Neural cell (in vitro differentiated cells): Measurements from ENCODE around the gene UNCX. TPM values are rescaled to one million over a fixed set of nuclear protein-coding genes. Genes with fewer than 3 reads are reported as not detected.
"Not testable (repeated sequence)": the region's sequence is repeated elsewhere in the genome, so short reads cannot be mapped to it uniquely, and the experiment has no call there.

ENCODE experiments used
- H2AFZ ChIP-seq: fragments of 200-600, 300-800 bp; sonication (generic), shearing (Covaris generic); 2 replicates; pipeline ENCODE4 v1.6.0; 2014; ENCODE audit warnings: low read depth, mild to moderate bottlenecking, antibody characterized with exemption, low read length, moderate library complexity
- H3F3A ChIP-seq: fragments of 200-600 bp; shearing (Covaris generic); 2 replicates; pipeline ENCODE4 v1.6.1; 2016; ENCODE audit warnings: mild to moderate bottlenecking, moderate library complexity, mixed read lengths, antibody characterized with exemption, low read length; ENCODE audit not compliant: insufficient read depth, poor library complexity, severe bottlenecking
- H3K27ac ChIP-seq: fragments of 200-600, 300-800 bp; sonication (generic), shearing (Covaris generic); 2 replicates; pipeline ENCODE4 v1.5.1; 2014; ENCODE audit warnings: mild to moderate bottlenecking, low read length, moderate library complexity
- H3K27me3 ChIP-seq: fragments of 300-800, 200-600 bp; sonication (generic), shearing (Covaris generic); 2 replicates; pipeline ENCODE4 v1.6.0; 2014; ENCODE audit warnings: mild to moderate bottlenecking, low read depth, low read length, moderate library complexity; ENCODE audit not compliant: insufficient read depth
- H3K36me3 ChIP-seq: fragments of 300-800, 200-600 bp; sonication (generic), shearing (Covaris generic); 2 replicates; pipeline ENCODE4 v1.5.1; 2014; ENCODE audit warnings: mild to moderate bottlenecking, antibody characterized with exemption, low read length, moderate library complexity; ENCODE audit not compliant: insufficient read depth
- H3K4me2 ChIP-seq: fragments of 300-800, 200-600 bp; sonication (generic), shearing (Covaris generic); 2 replicates; pipeline ENCODE4 v1.6.0; 2014; ENCODE audit warnings: mild to moderate bottlenecking, low read length
- H3K4me3 ChIP-seq: fragments of 300-800, 200-600 bp; sonication (generic), shearing (Covaris generic); 2 replicates; pipeline ENCODE4 v1.5.1; 2014; ENCODE audit warnings: mild to moderate bottlenecking, low read length, moderate library complexity
- H3K79me2 ChIP-seq: fragments of 200-600 bp; shearing (Covaris generic); replicated peaks from 2 replicates; pipeline ENCODE4 v1.6.0; 2014; ENCODE audit warnings: mild to moderate bottlenecking, low read length, moderate library complexity; ENCODE audit not compliant: insufficient read depth
- H3K9ac ChIP-seq: fragments of 300-800, 200-600 bp; sonication (generic), shearing (Covaris generic); 2 replicates; pipeline ENCODE4 v1.6.1; 2016; ENCODE audit warnings: mild to moderate bottlenecking, low read length, mixed read lengths
- H3K9me2 ChIP-seq: fragments of 200-600 bp; shearing (Covaris generic); 2 replicates; pipeline ENCODE4 v1.6.1; 2016; ENCODE audit warnings: mild to moderate bottlenecking, low read length, mixed read lengths; ENCODE audit not compliant: insufficient read depth
- H3K9me3 ChIP-seq: fragments of 200-600, 300-800 bp; sonication (generic), shearing (Covaris generic); 2 replicates; pipeline ENCODE4 v1.6.1; 2016; ENCODE audit warnings: mild to moderate bottlenecking, mixed run types, low read length, moderate library complexity, mixed read lengths
- H4K20me1 ChIP-seq: fragments of 200-600 bp; shearing (Covaris generic); 2 replicates; pipeline ENCODE4 v1.6.1; 2016; ENCODE audit warnings: mild to moderate bottlenecking, mixed run types; ENCODE audit not compliant: insufficient read depth
- CTCF ChIP-seq: fragments of 450-650 bp; IDR thresholded peaks from 2 replicates; pipeline ENCODE4 v1.5.1; 2014; ENCODE audit warnings: antibody characterized with exemption, mild to moderate bottlenecking, moderate library complexity; ENCODE audit not compliant: poor library complexity, severe bottlenecking
- EP300 ChIP-seq: fragments of 450-650 bp; conservative IDR thresholded peaks from 2 replicates; pipeline ENCODE4 v1.6.1; 2014; ENCODE audit warnings: antibody characterized with exemption, mild to moderate bottlenecking, moderate library complexity; ENCODE audit not compliant: poor library complexity, severe bottlenecking
- EZH2 ChIP-seq: fragments of 200-600, 300-800 bp; shearing (Covaris generic), sonication (generic); IDR thresholded peaks from 2 replicates; pipeline ENCODE4 v1.6.1; 2014; ENCODE audit warnings: antibody characterized with exemption, low read length, borderline replicate concordance, mild to moderate bottlenecking; ENCODE audit not compliant: insufficient read depth, poor library complexity, severe bottlenecking
- MXI1 ChIP-seq: fragments of 450-650 bp; conservative IDR thresholded peaks from 2 replicates; pipeline ENCODE4 v1.6.1; 2014; ENCODE audit warnings: antibody characterized with exemption, mild to moderate bottlenecking; ENCODE audit not compliant: poor library complexity, severe bottlenecking
- POLR2AphosphoS5 ChIP-seq: IDR thresholded peaks from 2 replicates; pipeline ENCODE4 v1.6.1; 2012
- RAD21 ChIP-seq: fragments of 450-650 bp; conservative IDR thresholded peaks from 2 replicates; pipeline ENCODE4 v1.6.1; 2014; ENCODE audit warnings: antibody characterized with exemption, mild to moderate bottlenecking, moderate library complexity
- REST ChIP-seq: IDR thresholded peaks from 2 replicates; pipeline ENCODE4 v1.6.1; 2012; ENCODE audit warnings: borderline replicate concordance
- SMC3 ChIP-seq: fragments of 450-650 bp; conservative IDR thresholded peaks from 2 replicates; pipeline ENCODE4 v1.6.1; 2014; ENCODE audit warnings: antibody characterized with exemption, mild to moderate bottlenecking, moderate library complexity; ENCODE audit not compliant: poor library complexity
- TAF1 ChIP-seq: IDR thresholded peaks from 2 replicates; pipeline ENCODE4 v1.6.1; 2012; ENCODE audit warnings: low read depth
- polyA plus RNA-seq: library from polyadenylated mRNA; depleted of rRNA; stranded (reverse); fragments of >200 nt; gene quantifications from 2 replicates; pipeline ENCODE4 v1.2.3, GENCODE V29; 2014

UNCX gene
- polyA plus RNA-seq, 1 donor from 2014 or later, result 1.6 TPM

GRCh38 chr7:1204460-1205140 is 28.1 kb upstream of the UNCX start:
- Histone ChIP-seq H3K9me3 (no peaks in the 10 kb centered on the region), H3K4me3 (no peak overlapping the region), H3K79me2 (no peaks in the 10 kb centered on the region), H3F3A (no peaks in the 10 kb centered on the region), H3K27me3 (no peaks in the 10 kb centered on the region), H3K9me2 (no peaks in the 10 kb centered on the region), H3K4me2 (no peak overlapping the region), H3K9ac (no peak overlapping the region), H3K27ac (no peak overlapping the region), H4K20me1 (no peaks in the 10 kb centered on the region), H3K36me3 (no peaks in the 10 kb centered on the region), H2AFZ (no peak overlapping the region)
- TF ChIP-seq EZH2 (no peak), POLR2AphosphoS5 (no peak), REST (no peak), EP300 (no peak), CTCF (no peak), TAF1 (no peak), RAD21 (no peak), MXI1 (no peak)

GRCh38 chr7:1205742-1206141 is 26.9 kb upstream of the UNCX start:
- not testable (repeated sequence) for H3K9me3 ChIP-seq, H2AFZ ChIP-seq, H3K9ac ChIP-seq

GRCh38 chr7:1209097-1209496 is 23.6 kb upstream of the UNCX start:
- no peaks in the 10 kb centered on the region for H3K27me3 ChIP-seq

More at GRCh38 chr7:1205742-1206141, 26.9 kb upstream of the UNCX start:
- not testable (repeated sequence) for H3K27ac ChIP-seq, H3K27me3 ChIP-seq, H3K4me3 ChIP-seq, H4K20me1 ChIP-seq, H3K79me2 ChIP-seq, H3K4me2 ChIP-seq, H3K9me2 ChIP-seq, H3F3A ChIP-seq, H3K36me3 ChIP-seq

More at GRCh38 chr7:1209097-1209496, 23.6 kb upstream of the UNCX start:
- no peaks in the 10 kb centered on the region for H3K9me2 ChIP-seq
- H3K36me3 ChIP-seq, result no peaks in the 10 kb centered on the region
- no peaks in the 10 kb centered on the region for H3K9me3 ChIP-seq
- no peak overlapping the region for H3K27ac ChIP-seq
- no peaks in the 10 kb centered on the region for H3K79me2 ChIP-seq
- no peak overlapping the region for H3K4me3 ChIP-seq
- H3K4me2 ChIP-seq, result no peak overlapping the region
- H4K20me1 ChIP-seq, result no peaks in the 10 kb centered on the region
- TF ChIP-seq MXI1 (no peak), REST (no peak), EP300 (no peak), RAD21 (no peak), TAF1 (no peak), CTCF (no peak), SMC3 (no peak), EZH2 (no peak), POLR2AphosphoS5 (no peak)
- no peaks in the 10 kb centered on the region for H3F3A ChIP-seq
- no peak overlapping the region for H2AFZ ChIP-seq
- H3K9ac ChIP-seq, result no peak overlapping the region
